Stimulated activated CD4-positive, alpha-beta T cell treated with anti-CD3 and anti-CD28 coated beads, Interleukin-12 subunit alpha, Interleukin-12 subunit beta, amount 100 ng/mL, for 4 hours (primary cell): ENCODE results near the gene MYH14.
"Not testable (repeated sequence)": the region's sequence is repeated elsewhere in the genome, so short reads cannot be mapped to it uniquely, and the experiment has no call there.

ENCODE experiments used
- DNase-seq: peaks from one replicate; pipeline ENCODE4 v3.0.0-alpha.2; 2020

The MYH14 gene

DNA sequence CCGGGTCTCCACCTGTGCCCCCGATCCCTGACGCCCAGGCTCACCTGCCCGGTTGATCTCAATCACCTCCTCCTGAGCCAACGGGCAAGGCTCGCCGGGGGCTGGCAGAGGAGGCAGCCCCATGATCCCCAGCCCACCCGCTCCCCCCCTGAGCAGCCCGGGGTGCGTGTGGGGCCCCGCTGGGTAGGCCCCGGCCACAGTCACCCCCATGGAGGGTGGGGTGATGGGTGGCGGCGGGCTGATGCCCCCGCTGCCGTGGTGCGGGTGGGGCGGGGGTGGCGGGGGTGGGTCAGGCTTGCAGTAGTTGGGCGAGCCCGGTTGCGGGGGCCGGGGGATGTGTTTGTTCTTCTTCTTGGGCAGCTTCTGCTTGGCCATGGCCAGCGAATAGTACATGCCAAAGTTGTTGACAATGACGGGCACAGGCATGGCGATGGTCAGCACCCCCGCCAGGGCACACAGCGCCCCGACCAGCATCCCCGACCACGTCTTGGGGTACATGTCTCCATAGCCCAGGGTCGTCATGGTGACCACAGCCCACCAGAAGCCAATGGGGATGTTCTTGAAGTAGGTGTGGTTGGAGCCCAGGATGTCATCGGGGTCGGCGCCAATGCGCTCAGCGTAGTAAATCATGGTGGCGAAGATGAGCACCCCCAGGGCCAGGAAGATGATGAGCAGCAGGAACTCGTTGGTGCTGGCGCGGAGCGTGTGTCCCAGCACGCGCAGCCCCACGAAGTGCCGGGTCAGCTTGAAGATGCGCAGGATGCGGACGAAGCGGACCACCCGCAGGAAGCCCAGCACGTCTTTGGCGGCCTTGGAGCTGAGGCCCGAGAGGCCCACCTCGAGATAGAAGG, 119.7 kb downstream of the MYH14 start:
- DNase-seq: no peak

DNA sequence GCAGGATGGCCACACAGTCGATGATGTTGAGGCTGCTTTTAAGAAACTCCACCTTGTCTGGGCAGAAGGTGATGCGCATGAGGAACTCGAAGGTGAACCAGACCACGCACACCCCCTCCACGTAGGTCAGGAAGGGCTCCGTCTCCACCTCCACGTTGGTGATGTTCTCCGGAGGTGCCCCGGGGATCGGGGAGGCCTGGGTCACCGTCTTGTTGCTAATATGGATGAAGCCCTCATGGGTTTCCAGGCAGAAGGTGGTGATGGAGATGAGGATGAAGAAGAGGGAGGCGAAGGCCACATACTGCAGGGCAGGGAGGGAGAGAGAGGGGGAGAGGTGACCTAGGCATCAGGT, 120.3 kb downstream of the MYH14 start:
- no peak for DNase-seq

DNA sequence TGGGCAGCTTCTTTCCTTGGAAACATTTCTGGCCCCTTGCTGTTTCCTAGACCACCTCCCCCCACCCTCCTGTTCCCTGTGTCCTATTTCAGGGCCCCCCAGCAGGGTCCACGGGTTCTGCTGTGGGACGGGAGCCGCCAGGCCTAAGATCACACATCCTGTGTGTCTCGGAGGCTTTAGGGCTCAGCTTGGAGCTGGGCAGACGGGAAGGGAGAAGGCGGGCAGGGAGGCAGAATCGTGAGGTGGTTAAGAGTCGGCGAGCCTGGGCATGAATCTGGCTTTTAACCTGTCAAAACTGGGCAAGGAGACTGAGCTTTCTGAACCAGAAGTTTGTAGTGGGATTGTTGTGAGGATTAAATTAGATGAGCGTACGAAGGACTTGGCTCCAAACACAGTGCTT, 120.9 kb downstream of the MYH14 start:
- no peak for DNase-seq

DNA sequence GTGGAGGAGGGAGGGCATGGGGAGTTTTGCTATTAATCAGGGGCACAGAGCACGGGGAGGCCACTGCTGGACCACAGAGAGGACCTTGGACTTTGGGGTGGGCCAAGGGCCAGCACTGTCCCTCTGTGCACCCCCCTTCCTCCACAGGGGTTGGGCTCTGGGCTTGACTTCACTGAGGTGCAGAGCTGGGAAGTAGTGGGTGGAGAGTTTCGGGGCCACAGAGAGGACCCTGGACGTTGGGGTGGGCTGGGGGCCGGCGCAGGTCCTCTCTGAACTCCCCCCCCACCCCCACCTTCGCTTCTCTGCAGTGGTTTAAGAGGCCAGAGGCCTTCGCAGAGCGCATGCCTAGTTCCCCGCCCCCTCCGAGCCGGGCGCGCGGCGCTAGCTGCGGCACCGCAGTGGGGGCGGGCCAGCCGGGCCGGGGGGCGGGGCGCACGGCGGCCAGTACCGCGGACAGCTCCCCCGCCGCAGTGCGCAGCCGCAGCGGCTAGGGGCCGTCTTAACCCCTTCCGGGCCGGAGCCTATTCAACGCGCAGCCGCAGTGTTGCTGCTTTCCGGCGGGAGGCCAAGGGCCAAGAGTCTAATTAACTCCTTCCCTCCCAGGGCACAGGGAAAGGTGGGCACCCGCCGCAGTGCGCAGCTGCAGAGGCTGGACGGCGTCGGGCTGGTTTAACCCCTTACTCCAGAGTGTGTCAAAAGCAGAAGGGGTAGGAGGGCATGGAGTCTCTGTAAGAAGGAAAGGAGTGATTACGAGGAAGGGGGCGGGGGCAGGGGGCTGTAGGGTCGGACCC, 122.1 kb downstream of the MYH14 start:
- peak; percentile 74 for DNase-seq

DNA sequence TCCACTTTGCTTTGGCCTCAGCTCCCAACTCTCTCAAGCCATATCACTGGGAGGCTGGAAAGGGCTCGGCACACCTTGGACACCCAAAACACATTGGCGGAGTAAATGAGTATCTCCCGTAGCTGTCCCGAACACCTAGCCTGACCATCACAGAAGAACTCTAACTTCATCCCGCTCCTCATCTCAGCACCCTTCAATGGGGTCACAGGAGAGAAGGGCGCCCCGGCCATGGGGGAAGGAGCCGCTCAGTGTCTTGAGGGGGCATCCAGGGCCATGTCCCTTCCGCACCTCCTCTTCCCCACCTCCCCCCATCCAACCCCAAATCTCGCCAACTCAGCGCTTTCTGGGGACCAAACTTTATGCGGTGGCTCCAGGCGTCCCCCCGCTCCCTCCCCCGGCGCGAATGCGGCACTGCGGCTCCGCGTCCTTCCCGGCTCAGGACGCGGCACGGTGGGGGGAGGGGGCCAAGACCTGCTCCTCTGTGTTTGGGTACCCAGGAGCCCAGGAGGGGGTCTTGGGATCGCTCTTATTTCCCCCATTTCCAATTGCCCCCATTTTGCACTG, 122.8 kb downstream of the MYH14 start:
- DNase-seq: no peak

DNA sequence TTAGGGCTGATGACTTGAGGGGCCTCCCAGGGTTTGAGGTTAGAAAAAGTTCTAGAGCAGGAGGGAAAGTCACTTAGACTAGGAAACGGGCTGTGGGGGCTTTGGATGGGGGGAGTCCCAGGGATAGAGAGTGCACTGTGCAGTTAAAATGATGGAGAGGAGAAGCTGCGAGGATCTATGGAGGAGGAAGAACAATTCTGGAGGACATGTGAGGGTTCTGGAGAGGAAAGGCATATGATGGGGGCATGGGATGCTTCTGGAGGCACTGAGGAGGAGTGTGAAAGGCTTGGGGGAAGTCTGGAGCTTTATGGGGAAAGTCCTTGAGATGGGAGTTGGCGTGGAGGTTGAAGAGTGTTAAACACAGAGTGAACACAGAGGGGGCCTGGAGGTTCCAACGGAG, 123.6 kb downstream of the MYH14 start:
- no peak for DNase-seq

DNA sequence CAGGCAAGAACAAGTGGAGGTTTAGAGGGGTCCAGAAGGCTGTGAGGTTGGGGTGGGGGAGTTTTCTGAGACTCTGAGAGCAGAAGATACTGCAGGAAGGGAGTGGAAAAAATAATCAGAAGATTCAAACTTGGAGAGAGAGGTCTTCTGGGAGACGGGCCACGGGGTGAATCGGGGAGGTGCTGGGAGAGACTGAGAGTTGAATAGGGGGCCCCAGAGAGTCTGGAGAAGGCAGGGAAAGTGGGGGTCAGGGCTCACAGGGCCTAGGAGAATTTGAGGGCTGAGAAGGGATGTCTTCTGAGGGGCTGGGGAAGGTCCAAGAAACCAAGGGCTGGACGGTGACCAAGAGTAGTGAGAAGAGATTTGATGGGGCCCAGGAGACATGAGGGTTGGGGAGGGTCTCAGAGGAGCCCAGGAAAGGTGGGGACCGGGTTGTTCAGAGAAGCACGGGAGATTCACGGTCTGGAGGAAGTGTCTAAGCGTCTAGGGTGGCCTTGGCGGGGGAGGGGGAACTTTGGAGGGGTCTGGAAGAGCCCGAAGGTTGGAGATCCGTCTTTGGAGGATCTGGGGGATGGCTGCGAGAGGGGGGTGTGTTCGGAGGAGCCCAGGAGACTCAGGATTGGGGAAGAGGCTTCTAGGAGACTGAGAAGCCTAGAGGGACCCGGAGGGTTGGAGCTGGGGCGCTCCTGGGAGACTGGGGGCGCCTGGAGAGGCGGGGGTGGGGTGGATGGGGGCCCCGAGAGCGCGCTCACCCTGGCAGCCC, 124.2 kb downstream of the MYH14 start:
- DNase-seq: no peak

DNA sequence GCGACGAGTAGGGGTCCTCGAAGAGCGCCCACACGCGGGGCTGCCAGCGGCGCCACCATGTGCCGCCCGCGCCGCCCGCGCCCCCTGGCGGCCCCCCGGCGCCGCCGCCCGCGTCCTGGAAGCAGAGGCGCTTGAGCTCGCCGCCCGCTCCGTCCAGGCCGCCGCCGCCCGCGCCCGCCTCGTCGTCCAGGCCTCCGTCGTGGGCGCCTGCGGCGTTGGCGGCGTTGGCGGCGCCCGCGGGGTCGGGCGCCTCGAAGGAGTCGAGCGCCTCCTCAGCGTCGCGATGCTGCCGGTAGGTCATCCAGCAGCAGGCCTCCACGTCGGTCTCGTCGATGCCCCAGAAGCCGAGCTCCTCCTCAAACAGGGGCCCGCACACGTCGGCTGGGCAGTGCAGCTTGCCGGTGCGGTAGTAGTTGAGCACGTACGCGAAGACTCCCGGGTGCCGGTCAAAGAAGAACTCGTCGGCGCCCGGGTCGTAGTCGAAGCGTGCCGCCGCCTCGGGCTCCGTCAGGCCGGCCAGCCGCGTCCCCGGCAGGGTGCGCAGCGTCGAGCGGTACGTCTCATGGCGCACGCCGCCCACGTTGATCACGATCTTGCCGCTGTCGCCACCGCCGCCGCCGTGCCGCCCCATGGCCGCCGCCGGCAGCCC, 124.9 kb downstream of the MYH14 start:
- DNase-seq: peak; percentile 51

DNA sequence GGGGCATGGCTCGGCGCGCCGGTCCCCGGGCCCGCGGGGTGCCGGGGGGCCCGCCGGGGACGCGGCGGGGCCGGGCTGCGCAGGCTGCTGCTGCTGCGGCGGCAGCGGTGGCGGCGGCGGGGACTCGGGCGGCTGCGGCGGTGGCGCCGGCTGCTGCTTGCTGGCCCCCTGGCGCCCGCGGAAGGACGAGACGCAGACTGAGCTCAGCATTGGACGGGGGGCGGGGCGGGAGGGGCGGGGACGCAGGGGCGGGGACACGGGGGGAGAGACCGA, 125.4 kb downstream of the MYH14 start:
- no peak for DNase-seq

DNA sequence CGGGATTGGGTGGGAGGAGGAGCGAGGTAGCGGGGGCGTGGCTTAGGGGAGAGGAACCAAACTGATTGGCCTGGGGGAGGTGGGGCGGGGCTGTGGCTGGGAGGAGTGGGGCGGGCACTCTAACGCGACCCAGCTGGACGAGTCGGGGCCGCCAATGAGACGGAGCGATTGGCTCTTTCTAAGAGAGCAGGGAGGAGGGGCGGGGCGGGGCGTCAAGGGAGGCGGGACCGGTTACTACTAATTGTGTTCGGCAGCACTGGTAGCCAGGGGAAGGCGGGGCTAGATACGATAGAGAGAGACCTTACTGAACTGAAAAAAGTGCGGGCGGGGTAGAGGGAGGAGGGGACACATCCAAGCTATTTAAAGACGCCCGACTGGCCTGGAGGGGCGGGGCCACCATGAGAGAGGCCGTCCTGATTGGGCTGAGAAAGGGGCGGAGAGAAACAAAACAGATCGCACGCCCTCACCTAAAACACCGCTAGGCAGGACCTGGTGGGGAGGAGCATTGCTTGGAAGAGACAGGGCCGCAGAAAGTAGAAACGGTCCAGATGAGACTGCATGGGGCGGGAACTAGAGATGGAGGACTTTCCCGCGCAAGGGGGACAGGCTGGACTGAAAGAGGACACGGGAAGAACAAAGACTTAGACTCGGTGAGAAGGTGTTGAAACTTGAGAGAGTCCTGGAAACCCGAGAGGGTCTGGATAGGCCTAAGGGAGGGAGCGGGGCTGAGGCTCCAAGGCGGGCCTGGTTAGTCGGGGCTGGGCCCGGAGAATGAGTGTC, 125.9 kb downstream of the MYH14 start, which contains the start of gene KCNC3:
Gene KCNC3 (minus strand): TSS at position 232 of the 780 bp plus-strand sequence. CDS start 295 bp downstream, outside the sequence.
- DNase-seq: peak; percentile 96

DNA sequence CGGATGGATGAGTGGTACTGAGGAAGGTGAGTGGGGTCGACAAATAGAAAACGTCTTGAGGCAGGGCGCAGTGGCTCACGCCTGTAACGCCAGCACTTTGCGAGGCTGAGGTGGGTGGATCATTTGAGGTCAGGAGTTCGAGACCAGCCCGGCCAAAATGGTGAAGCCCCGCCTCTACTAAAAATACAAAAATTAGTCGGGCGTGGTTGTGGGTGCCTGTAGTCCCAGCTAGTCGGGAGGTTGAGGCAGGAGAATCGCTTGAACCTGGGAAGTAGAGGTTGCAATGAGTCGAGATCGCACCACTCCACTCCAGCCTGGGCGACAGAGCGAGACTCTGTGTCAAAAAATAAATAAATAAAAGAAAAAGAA, 126.5 kb downstream of the MYH14 start:
- not testable (repeated sequence) for DNase-seq

DNA sequence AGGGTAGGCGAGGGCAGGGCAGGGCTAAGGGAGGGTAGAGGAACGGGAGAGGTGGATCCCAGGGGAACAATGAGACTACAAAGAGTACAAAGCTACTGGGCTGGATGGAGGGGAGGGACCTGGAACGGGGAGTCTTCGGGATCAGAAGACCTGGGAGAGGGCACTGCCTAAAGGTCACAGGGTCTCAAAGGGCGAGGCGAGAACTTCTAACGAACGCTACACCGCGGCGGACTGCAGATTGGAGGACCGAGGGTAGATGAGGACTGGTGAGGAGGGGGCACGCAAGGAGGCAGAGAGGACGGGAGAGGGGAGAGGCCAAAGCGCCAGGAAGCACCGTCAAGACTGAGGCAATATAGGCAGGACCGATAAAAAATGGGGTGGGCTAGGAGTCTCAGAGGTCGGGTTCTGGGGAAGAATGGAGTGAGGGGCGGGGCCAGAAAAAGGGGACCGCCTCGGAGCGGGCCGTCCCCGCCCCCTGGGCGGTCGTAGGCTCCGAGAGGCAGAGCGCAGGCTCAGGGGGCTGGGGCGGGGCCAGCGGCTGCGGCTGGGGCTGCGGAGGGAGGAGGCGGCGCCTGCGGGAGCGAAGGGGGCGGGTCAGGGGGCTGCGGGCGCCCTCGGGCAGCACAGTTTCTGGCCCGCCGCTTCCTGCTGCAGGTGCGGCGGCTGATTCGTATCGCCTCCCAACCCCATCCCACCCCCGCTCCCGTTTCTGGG, 127.1 kb downstream of the MYH14 start:
- DNase-seq: peak; percentile 76

DNA sequence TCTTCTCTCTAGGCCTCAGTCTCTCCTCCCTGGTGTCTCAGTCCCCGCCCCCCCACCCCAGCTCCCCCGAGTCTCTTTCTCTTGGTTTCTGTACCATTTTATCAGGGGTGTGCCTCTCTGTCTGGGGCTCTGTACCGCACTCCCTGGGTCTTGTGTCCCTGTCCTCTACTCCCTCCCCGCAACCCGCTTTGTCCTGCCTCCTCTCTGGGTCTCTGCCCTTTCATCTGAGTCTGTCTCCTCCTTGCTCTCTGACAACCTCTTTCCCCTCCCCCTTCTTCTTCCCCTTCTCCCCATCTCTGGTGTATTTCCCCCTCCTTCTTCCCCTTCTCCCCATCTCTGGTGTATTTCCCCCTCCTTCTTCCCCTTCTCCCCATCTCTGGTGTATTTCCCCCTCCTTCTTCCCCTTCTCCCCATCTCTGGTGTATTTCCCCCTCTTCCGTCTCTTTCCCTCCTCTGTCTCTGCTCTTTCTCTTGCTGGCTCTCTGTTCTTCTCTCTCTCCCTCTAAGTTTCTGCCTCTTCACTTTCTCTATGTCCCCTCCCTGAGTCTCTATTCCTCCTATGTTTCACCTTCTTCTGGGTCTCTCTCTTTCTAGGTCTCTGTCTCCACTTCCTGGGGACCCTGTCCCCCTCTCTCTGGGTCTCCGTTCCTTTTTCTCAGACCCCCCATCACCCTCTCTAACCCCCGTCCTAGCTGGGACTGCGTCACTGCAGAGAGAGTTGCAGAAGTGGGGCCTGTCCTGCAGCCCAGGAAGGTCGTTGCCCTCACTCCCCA, 128.0 kb downstream of the MYH14 start:
- DNase-seq: no peak

DNA sequence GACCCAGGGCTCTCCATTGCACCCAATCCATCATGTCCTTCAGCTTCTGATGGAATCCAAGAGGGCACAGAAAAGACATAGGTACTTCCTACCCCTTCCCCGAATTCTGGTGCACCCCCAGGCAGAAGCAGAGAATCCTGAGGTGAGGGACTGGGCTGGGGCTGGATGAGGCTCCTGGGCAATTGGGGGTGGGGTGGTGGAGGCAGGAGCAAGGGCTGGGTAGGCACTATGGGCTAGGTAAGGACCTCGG, 128.5 kb downstream of the MYH14 start:
- no peak for DNase-seq

DNA sequence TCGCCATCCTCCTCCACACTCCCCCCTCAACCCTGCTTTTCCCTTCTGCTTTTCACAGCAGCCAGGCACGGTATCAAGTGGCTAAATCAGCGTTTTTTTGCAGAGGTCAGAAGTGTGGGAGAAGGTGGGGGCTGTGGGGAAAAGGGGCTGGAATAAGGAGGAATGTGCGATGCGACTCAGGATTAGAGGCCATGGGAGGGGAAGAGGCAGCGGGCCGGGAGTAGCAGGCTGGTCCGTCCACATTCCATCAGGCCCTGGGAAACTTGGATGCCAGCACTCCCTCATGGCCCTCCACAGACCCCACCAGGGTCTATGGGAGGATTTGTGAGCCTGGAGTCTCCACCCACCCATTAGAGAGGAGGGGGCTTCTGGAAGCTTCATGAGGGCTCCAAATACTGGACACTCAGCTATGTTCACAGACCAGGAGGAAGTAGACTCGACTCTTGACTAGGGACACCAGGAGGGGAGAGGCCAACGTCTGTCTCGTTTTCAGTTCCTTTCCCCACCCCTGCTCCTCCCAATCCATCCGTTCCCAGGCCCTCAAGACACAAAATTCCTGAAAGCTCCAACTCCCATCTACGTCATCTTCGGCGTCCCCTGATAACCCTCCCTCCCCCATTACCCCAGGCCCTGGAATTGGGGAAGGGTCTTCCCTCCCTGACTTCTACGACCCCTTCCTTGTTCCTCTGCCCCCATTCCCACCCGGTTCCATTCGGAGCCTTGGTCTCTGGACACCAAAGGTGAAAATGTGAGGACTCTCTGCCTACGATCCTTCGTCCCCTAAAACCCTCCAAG, 129.0 kb downstream of the MYH14 start:
- no peak for DNase-seq

DNA sequence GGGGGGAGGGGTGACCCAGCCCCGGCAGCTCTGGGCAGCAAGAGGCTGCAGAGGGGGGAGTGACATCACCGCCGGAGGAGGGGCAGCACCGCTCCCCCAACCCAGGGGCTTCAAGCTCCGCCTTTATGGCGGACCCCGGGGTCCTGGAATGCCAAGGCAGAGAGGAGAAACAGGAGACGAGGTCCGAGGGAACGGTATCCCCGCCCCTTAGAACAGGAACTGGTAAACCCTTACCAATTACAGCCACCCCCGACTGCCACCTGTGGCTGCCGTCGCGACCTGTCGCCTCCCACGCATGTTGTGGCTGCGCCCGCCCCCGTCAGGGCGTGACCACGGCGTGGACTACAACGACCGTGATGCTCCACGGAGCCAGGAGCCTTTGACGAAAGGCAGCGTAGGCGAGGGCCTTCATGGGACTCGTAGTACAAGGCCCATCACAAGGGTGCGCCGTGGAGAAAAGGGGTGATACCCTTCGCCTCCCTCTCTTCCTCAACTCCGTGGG, 129.9 kb downstream of the MYH14 start:
- DNase-seq: peak; percentile 91

DNA sequence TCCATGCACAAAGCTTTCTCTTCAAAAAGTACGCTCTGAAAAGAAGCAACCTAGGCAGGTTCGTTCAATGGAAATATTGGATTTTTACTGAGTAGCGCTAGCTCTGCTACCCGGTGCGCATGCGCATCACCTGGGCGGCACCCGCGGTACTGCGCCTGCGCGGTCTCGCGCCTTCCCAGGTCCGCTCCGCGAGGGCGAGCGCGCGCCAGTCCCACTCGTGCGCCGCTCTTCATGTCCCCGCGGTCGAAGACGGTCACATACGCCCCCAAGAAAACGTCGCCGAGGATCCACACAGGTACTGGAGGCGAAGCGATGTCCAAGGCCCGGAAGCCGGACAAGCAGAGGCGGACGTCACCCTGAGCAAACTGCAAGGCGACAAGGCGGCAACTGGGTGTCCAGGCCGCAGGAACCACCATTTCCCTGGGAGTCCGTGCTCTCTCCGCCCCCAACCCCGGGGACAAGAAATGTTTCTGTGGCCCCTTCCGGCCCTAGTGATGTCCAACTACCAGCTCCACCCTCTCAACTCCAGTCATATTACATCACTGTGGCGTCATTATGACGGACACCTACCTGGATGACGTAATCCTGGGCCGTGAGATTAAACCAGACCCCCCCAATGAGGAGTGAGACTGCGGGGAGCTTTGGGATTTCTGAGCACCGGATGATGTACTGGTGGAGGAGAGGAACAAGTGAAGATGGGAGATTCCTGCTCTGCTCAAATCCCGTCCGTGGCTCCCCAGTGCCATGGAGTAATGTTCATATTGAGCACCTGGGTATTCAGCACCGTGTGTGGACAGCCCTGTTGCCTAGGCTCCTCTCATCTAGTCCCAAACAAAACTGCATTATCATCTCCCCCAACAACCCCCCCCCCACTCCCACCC, 130.6 kb downstream of the MYH14 start:
- DNase-seq: peak; percentile 84

DNA sequence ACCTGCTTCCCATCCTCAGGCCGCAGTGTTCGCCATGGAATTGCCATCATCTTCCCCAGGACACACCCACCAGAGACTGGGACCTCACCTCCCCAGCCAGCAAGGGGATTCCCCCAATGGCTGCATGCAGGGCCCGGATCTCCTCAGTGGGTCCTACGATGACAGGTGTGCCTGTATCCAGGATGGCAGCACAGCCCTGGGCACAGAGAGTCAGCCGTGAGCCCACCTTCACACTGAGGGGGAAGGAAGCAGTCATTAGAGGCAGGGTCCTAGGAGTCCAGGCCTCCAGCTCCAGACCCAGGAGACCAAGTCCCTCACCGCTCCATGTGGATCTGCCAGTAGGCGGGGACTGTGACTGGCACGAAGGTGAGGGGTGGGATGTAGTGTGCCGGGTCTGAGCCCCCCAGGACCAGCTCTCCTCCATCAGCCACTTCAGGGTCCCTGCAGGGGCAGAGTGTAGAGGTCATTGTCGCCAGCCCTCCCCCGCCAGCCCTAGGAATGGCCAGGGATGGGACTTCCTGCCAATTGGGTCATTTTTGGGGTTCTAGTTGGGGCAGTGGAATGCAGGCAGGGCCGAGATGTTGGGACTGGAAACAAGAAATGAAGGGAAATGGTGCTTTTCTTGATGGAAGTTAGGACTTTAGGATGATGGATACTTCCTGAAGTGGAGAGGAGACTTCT, 131.5 kb downstream of the MYH14 start:
- no peak for DNase-seq
